Ishikawa (cell line): ENCODE results near the gene ADCY1.

Experiments
- CEBPB ChIP-seq: IDR thresholded peaks from 2 replicates; pipeline ENCODE4 v1.6.1; 2012
- CREB1 ChIP-seq: IDR thresholded peaks from 2 replicates; pipeline ENCODE4 v1.6.1; 2012; ENCODE audit warnings: low read depth
- EGR1 ChIP-seq: IDR thresholded peaks from 2 replicates; pipeline ENCODE4 v1.6.1; 2012
- EP300 ChIP-seq: IDR thresholded peaks from 2 replicates; pipeline ENCODE4 v1.6.1; 2012; ENCODE audit warnings: borderline replicate concordance
- FOXM1 ChIP-seq: IDR thresholded peaks from 2 replicates; pipeline ENCODE4 v1.6.1; 2012; ENCODE audit warnings: low read depth, borderline replicate concordance
- MAX ChIP-seq: IDR thresholded peaks from 2 replicates; pipeline ENCODE4 v1.6.1; 2012
- NFIC ChIP-seq: IDR thresholded peaks from 2 replicates; pipeline ENCODE4 v1.6.1; 2012
- RAD21 ChIP-seq: IDR thresholded peaks from 2 replicates; pipeline ENCODE4 v1.6.1; 2012; ENCODE audit warnings: low read depth
- REST ChIP-seq: IDR thresholded peaks from 2 replicates; pipeline ENCODE4 v1.6.1; 2012; ENCODE audit warnings: low read depth, mild to moderate bottlenecking
- TAF1 ChIP-seq: IDR thresholded peaks from 2 replicates; pipeline ENCODE4 v1.6.1; 2012; ENCODE audit warnings: low read depth, mild to moderate bottlenecking
- TCF12 ChIP-seq: IDR thresholded peaks from 2 replicates; pipeline ENCODE4 v1.6.1; 2012; ENCODE audit warnings: low read depth
- TEAD4 ChIP-seq: IDR thresholded peaks from 2 replicates; pipeline ENCODE4 v1.6.1; 2012
- YY1 ChIP-seq: IDR thresholded peaks from 2 replicates; pipeline ENCODE4 v1.6.1; 2012; ENCODE audit warnings: low read depth
- ZBTB7A ChIP-seq: IDR thresholded peaks from 2 replicates; pipeline ENCODE4 v1.6.1; 2012; ENCODE audit warnings: low read depth
- TF ChIP-seq, protein P1 (sequence below): IDR thresholded peaks from 2 replicates; pipeline ENCODE4 v1.6.1; 2012

ADCY1 gene

GRCh38 chr7:45682358-45682735 is 108.2 kb downstream of the ADCY1 start:
- TF ChIP-seq EP300 (no peak), FOXM1 (no peak), CREB1 (no peak), TAF1 (no peak), YY1 (no peak), REST (no peak), TEAD4 (no peak), MAX (no peak), TCF12 (no peak), RAD21 (no peak), CEBPB (no peak), ZBTB7A (no peak), NFIC (no peak), EGR1 (no peak)
- TF ChIP-seq, protein P1, sequence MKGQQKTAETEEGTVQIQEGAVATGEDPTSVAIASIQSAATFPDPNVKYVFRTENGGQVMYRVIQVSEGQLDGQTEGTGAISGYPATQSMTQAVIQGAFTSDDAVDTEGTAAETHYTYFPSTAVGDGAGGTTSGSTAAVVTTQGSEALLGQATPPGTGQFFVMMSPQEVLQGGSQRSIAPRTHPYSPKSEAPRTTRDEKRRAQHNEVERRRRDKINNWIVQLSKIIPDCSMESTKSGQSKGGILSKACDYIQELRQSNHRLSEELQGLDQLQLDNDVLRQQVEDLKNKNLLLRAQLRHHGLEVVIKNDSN: no peak

DNA sequence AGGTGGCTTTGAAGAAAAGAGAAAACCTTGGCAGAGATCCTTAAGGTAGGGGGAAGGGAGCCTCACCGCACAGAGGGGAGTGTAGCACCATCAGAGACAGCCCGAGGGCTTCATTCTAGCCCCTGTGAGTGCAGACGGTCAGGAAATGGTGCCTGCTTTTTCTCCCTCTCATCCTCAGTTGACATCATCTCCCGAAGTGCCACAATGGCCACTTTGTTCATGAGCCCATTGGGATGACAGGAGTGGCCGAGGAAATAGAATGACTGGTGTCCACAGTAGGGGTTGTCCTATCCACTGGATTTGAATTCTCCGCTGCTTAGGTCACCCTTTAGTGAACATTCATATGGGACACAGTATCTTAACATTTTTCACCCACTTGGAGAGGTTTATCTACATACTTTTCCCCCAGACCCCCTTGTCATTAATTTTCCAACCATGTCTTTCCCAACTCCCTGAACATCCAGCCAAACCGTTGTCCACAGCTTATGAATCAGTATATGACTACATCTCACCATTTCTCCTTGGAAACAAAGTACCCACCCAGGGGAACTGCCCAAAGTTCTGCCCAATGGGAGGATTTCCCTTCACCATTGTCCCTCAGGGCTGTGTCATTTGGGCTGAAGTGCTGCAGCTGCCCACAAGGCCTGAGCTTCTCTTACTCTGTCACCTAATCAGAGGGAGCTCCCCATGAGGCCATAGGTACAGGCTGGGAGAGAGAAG is 108.8 kb downstream of the ADCY1 start:
- TF ChIP-seq YY1: no peak
- no peak for TF ChIP-seq REST
- TF ChIP-seq TCF12: no peak
- TF ChIP-seq EGR1: no peak
- TF ChIP-seq NFIC: no peak
- TF ChIP-seq MAX: no peak
- TF ChIP-seq, protein P1: no peak
- TF ChIP-seq TAF1: no peak
- TF ChIP-seq EP300: no peak
- no peak for TF ChIP-seq CREB1
- no peak for TF ChIP-seq RAD21
- TF ChIP-seq TEAD4: no peak
- no peak for TF ChIP-seq FOXM1
- no peak for TF ChIP-seq ZBTB7A
- TF ChIP-seq CEBPB: no peak

- no peak for TF ChIP-seq RAD21
- no peak for TF ChIP-seq MAX
- TF ChIP-seq YY1: no peak
- TF ChIP-seq FOXM1: no peak
- no peak for TF ChIP-seq CREB1
- TF ChIP-seq NFIC: no peak
- TF ChIP-seq ZBTB7A: no peak
- TF ChIP-seq TEAD4: no peak
- TF ChIP-seq TCF12: no peak
- TF ChIP-seq REST: no peak
- TF ChIP-seq, protein P1: no peak
- TF ChIP-seq CEBPB: no peak
- no peak for TF ChIP-seq TAF1
- TF ChIP-seq EGR1: no peak
- no peak for TF ChIP-seq EP300
Measured at GRCh38 chr7:45683556-45684148, 109.5 kb downstream of the ADCY1 start.
